Hematopoietic multipotent progenitor cell treated with erythropoietin and hydrocortisone succinate and interleukin-3 and kit ligand, for 8 days (in vitro differentiated cells): ENCODE results near the gene EXOC4.
A peak's percentile ranks its signal among the peaks of the same experiment; 100 is the strongest.

Source experiments
- DNase-seq: peaks from one replicate; pipeline ENCODE4 v3.0.0-alpha.2; 2015

The EXOC4 gene

GRCh38 chr7:133504825-133505224 lies 251.9 kb downstream of the EXOC4 start:
- no peak for DNase-seq

DNA sequence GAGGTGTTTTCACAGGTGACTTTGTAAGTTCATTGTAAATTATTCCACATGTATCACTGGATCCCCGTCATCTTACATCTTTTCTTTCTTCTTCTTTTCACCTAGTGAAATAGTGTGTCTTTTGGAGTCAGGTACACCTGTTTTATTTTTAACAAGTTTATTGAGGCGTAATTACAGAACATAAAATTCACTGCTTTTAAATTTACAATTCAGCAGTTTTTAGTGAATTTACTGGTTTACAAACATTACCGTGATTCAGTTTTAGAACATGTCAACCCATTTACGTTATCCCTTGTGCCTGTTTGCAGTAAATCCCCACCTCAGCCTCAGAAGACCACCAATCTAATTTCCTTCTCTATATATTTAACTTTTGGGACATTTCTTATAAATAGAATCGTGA lies 256.9 kb downstream of the EXOC4 start:
- no peak for DNase-seq

GRCh38 chr7:133510326-133511055 lies 257.6 kb downstream of the EXOC4 start:
- no peak for DNase-seq

GRCh38 chr7:133511252-133511651 lies 258.4 kb downstream of the EXOC4 start:
- peak; percentile 73 for DNase-seq

GRCh38 chr7:133511708-133512107 lies 258.8 kb downstream of the EXOC4 start:
- DNase-seq: no peak

DNA sequence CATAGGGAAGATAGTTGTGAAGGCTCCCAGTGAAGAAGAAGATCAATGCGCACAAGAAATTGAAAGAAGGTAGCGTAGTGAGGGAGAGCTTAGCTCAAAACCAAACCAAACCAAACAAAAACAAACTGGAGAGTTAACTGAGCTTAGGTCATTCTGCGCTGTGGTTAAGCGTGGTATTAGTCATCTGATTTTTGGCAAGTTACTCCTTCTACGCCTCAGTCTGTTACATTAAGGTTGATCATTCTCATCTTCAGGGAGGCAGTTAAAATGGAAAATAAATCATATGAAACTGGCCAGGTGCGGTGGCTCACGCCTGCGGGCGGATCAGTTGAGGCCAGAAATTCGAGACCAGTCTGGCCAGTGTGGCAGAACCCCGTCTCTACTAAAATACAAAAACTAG lies 259.7 kb downstream of the EXOC4 start:
- no peak for DNase-seq

GRCh38 chr7:133513608-133514007 lies 260.7 kb downstream of the EXOC4 start:
- DNase-seq: no peak

DNA sequence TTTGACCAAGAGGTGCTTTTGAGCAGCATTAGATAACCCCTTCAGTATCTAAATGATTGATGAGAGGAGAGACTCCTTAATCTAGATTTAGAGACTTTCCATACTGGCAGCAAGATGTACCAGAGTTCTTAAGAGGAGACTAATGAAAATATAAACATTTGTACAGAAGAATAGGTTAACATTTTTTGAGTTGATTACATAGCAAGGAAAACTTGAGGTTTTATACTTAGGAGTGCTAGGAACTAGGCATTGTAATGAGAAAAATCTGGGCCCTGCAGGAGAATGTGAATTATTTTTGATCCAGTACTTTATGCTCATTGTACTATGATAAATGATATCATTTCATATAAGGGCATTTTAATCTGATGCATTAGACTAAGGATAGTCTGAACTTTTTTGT lies 261.7 kb downstream of the EXOC4 start:
- DNase-seq: no peak

DNA sequence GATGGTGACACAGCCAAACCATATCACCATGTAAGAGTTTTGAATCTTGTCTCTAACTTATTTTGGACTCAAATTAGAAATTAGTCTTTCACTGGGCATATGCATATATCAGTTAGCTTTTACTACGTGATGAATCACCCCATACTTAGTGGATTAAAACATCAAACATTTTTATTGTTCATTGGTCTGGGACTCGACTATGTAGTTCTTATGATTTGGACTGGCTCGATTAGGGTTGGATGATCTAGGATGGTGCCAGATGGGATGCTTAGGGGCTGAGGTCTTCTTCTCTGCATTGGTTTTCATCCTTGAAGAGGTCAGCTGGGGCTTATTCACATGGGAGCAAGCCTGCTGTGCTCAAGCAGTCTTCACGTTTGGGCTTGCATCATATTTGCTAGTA lies 264.9 kb downstream of the EXOC4 start:
- DNase-seq: no peak

- DNase-seq: no peak
These were observed 265.8 kb downstream of the EXOC4 start for GRCh38 chr7:133518718-133519117.

GRCh38 chr7:133520248-133520647 lies 267.4 kb downstream of the EXOC4 start:
- no peak for DNase-seq

DNA sequence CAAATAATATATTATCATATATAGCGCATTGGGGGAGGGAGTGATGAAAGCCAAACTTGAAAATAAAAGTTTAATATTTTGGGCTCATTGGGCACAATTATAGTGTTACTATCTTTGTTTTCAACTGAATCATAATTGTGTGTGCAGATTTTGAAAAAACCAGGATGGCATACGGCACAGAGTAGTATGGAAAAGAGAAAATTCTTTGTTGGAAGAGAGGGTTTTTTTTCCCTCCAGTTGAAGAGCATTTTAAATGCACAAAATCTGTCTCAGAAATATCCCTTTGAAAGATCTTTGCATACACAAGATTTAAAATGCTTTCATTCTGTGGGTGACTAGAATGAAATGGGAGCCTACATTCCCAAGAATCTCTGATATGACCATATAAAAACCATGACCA lies 269.6 kb downstream of the EXOC4 start:
- no peak for DNase-seq

GRCh38 chr7:133528796-133529195 lies 275.9 kb downstream of the EXOC4 start:
- no peak for DNase-seq

GRCh38 chr7:133529861-133530260 lies 277.0 kb downstream of the EXOC4 start:
- DNase-seq: no peak

DNA sequence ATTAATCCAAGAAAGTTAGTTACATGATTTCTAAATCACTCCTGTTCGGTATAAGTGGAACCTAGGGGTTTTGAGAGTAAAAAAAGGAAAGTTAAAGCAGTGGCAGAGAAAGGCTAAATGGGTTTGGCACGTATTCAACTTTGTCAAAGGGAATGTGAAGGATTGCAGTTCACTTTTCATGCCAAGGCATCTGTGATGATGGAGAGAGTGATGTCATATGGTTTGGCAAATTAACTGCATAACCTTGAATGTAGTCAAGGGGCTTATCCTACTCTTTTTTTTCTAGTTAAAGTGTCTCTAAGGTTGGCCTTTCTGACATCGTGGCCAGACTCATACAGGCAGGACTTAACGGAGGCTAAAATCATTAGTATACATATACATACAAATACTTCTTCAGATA lies 277.8 kb downstream of the EXOC4 start:
- no peak for DNase-seq

- DNase-seq: no peak
These were observed 281.9 kb downstream of the EXOC4 start for GRCh38 chr7:133534816-133535215.

GRCh38 chr7:133535308-133535707 lies 282.4 kb downstream of the EXOC4 start:
- DNase-seq: no peak

DNA sequence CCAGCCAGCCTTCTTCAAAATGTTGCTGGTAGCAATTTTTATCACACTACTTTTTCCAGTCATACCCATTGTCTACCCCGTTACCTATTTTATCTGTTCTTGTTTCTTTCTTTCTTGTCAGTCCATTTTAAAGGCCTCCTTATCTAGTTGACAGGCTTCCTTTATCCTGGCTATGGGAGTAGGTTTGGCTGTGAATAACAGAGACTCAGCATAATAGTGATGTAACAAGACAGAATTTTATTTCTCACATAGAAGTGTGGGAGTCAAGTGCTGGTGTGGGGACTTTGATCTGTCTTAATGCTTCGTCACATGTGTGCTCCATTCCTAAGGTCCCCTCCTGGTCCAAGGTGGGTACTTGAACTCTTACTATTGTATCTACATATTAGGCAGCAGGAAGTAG lies 283.6 kb downstream of the EXOC4 start:
- no peak for DNase-seq

- DNase-seq: no peak
These were observed 286.1 kb downstream of the EXOC4 start for GRCh38 chr7:133539016-133539415.

DNA sequence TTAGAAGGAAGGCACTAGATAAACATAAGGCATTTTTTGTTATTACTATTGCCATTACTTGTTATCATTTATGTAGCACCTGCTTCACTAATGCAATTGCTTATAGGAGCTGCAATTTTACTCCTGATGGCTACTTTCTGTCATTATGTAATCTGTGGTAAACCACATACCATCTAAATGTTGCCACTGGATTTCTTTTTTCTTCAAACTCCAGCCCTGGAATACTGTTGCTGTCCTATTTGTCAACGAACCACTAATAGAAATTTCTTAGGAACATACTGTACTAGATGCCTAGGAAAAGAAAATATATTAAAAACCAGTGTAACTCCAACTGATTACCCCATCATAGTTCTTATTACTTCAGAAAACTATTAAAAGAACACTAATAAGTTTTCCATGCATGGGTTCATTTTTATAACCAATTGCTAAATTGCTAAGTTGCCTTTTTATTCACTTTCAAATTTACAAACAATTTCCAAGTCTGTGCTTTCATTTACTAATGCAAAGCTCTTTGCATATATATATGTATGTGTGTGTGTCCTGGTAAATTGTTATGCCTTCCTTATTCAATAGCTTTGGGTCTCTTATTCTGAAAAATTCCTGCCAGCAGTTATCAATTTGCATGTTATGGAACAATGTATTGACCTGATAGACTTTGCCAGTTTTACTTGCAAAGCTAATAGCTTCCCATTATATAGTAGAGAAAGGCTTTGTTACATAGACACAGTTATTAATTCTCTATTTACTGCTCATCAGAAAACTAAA lies 287.4 kb downstream of the EXOC4 start:
- no peak for DNase-seq

DNA sequence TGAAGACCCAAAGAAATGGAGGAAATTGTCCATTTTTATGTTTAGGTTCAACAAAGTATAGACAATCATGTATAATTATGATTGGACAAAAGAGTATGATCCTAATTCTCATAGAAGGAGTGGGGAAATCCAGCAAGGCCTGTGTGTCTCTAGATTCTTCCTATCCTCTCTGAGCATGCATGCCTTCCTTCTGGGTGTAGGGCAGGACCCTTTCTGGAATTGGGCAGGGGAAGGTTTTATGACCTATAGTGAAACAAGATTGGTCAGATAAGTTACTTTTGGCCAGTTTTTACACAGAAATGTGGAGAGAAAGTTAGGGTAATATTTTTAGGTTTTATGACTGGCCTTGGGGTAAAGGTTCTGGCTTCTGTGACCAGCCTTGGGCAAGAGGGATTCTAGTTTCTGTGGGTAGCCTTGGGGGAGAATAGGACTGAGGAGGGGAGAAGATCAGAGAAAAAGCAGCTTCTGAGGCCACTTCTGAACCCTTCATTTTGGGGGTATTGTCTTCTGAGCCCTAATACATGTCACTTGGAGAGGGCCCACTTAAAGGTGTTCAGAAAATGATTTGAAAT lies 289.4 kb downstream of the EXOC4 start:
- DNase-seq: no peak

DNA sequence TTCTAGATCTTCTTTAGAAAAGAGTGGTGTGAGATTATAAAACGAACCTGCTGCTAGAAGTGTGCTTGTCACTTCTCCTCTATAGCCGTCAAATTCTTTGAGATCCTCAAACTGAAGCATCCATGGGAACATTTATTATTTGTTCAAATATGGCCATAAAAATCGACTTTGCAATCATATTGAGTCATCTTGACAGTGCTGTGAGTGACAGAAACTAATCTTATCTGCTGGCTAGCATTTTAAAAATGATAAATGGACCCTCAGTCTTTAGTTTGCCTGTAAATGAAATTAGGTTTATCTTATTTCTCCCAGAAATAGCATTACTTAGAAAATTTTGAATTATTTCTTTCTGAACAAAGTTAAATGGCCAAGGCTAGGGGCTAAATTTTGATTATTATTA lies 290.8 kb downstream of the EXOC4 start:
- DNase-seq: no peak

- no peak for DNase-seq
These were observed 292.7 kb downstream of the EXOC4 start for GRCh38 chr7:133545618-133546017.

- DNase-seq: no peak
These were observed 295.1 kb downstream of the EXOC4 start for GRCh38 chr7:133547981-133548380.
